ENCODE data around the gene PF4V1. TPM values are rescaled to one million over a fixed set of nuclear protein-coding genes. Genes with fewer than 3 reads are reported as not detected.

PF4V1 gene
- total and polyA plus RNA-seq, 2 donors (not counting 1 experiment from before 2014, with no cell fraction given): not detected

- TF ChIP-seq, protein P1, sequence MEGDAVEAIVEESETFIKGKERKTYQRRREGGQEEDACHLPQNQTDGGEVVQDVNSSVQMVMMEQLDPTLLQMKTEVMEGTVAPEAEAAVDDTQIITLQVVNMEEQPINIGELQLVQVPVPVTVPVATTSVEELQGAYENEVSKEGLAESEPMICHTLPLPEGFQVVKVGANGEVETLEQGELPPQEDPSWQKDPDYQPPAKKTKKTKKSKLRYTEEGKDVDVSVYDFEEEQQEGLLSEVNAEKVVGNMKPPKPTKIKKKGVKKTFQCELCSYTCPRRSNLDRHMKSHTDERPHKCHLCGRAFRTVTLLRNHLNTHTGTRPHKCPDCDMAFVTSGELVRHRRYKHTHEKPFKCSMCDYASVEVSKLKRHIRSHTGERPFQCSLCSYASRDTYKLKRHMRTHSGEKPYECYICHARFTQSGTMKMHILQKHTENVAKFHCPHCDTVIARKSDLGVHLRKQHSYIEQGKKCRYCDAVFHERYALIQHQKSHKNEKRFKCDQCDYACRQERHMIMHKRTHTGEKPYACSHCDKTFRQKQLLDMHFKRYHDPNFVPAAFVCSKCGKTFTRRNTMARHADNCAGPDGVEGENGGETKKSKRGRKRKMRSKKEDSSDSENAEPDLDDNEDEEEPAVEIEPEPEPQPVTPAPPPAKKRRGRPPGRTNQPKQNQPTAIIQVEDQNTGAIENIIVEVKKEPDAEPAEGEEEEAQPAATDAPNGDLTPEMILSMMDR (IDR thresholded peaks at IDR 0.05): no peak
- no peak for TF ChIP-seq EZH2 (IDR thresholded peaks at IDR 0.05; ENCODE audit: borderline replicate concordance, insufficient read depth, low read depth, low read length, poor library complexity, severe bottlenecking)
- peak within 1 kb of the TSS in 1 of 5 experiments; percentile 66 for H3K4me3 ChIP-seq (ENCODE audit: control extremely low read depth in 1 of 5, extremely low read depth in 1 of 5, insufficient read depth in 1 of 5, low read depth in 2 of 5, low read length in 4 of 5)
- no peaks in the 10 kb centered on the region for H4K20me1 ChIP-seq (ENCODE audit: control insufficient read depth, insufficient read depth, low read length, poor library complexity, severe bottlenecking)
- no peak within 1 kb of the TSS for H2AFZ ChIP-seq (ENCODE audit: insufficient read depth, low read depth, low read length, poor library complexity, severe bottlenecking)
- H3K4me3 Mint-ChIP-seq: no peak within 1 kb of the TSS
- H3K27me3 Mint-ChIP-seq: peaks cover 23% of the 10 kb centered on the region
- H3K9me3 ChIP-seq (ENCODE audit: control extremely low read depth in 1 of 3, control insufficient read depth in 2 of 3, insufficient read depth in 1 of 3, low read length in 2 of 3): no peaks in the 10 kb centered on the region
- POLR2A ChIA-PET: no interaction called here
- no peak within 1 kb of the TSS for H3K27ac Mint-ChIP-seq
- H3K9ac ChIP-seq (ENCODE audit: low read length): no peak within 1 kb of the TSS
- no peak within 1 kb of the TSS for H3K27ac ChIP-seq (ENCODE audit: low read length in 2 of 2)
- WGBS (ENCODE audit: insufficient coverage): 10% methylated on average over 60 of the region's 61 CpGs
- H3K9me3 Mint-ChIP-seq (ENCODE audit: insufficient read depth): no peaks in the 10 kb centered on the region
- intact Hi-C loops (cut with micrococcal nuclease): no loop called here
- peaks cover 0 to 15% (median 7%) of the 10 kb centered on the region in 4 experiments for H3K27me3 ChIP-seq (replicated peaks in 1 of 4; ENCODE audit: control extremely low read depth in 1 of 4, control insufficient read depth in 3 of 4, insufficient read depth in 4 of 4, low read length in 3 of 4)
- H3K4me2 ChIP-seq (replicated peaks; ENCODE audit: low read depth, low read length, poor library complexity, severe bottlenecking): peak within 1 kb of the TSS; percentile 11
- H3K4me1 ChIP-seq (ENCODE audit: control insufficient read depth in 2 of 2, insufficient read depth in 2 of 2, low read length in 2 of 2): peaks cover 0 to 5% of the 10 kb centered on the region in 2 donors
- DNase-seq: no peak
- ATAC-seq (ENCODE audit: low read depth): no peak
- H3K36me3 ChIP-seq (replicated peaks in 1 of 2; ENCODE audit: control extremely low read depth in 1 of 2, control insufficient read depth in 1 of 2, extremely low read depth in 1 of 2, insufficient read depth in 2 of 2, low read length in 1 of 2): no peaks in the 10 kb centered on the region
- CTCF ChIA-PET: no interaction called here
- no peaks in the 10 kb centered on the region for H3K79me2 ChIP-seq (ENCODE audit: control insufficient read depth, insufficient read depth, low read length)
- peaks cover 3% of the 10 kb centered on the region for H3K4me1 Mint-ChIP-seq
Observed at GRCh38 chr4:73869130-73870055, 16.3 kb downstream of the PF4V1 start, which contains the start of gene CXCL1. TSS of gene CXCL1 (plus strand) at chr4:73869393. CDS start at chr4:73869471, 78 bp downstream.

DNA sequence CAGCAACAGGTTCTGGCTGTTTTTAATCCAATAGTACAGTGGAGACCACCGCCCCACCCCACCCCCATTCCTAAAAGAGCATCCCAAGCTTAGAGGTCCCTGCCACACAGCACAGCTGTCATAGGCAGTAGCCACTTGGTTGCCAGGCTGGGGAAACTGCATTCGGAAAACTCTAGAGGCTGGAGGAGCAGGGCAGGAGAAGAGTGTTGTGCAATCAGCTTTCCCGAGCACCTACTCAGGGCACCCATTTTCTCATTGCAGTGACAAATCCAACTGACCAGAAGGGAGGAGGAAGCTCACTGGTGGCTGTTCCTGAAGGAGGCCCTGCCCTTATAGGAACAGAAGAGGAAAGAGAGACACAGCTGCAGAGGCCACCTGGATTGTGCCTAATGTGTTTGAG, 17.2 kb downstream of the PF4V1 start:
- Mint-ChIP-seq H3K27ac (no peak overlapping the region), H3K4me3 (no peak overlapping the region), H3K27me3 (peaks cover 23% of the 10 kb centered on the region), H3K9me3 (ENCODE audit: insufficient read depth) (no peaks in the 10 kb centered on the region), H3K4me1 (peaks cover 3% of the 10 kb centered on the region)
- Histone ChIP-seq H3K36me3 (replicated peaks in 1 of 2; ENCODE audit: control extremely low read depth in 1 of 2, control insufficient read depth in 1 of 2, extremely low read depth in 1 of 2, insufficient read depth in 2 of 2, low read length in 1 of 2) (no peaks in the 10 kb centered on the region), H3K27me3 (replicated peaks in 1 of 4; ENCODE audit: control extremely low read depth in 1 of 4, control insufficient read depth in 3 of 4, insufficient read depth in 4 of 4, low read length in 3 of 4) (peaks cover 0 to 15% (median 6%) of the 10 kb centered on the region in 4 experiments), H3K9ac (ENCODE audit: low read length) (no peak overlapping the region), H3K27ac (ENCODE audit: low read length in 2 of 2) (no peak overlapping the region), H3K4me3 (ENCODE audit: control extremely low read depth in 1 of 5, extremely low read depth in 1 of 5, insufficient read depth in 1 of 5, low read depth in 2 of 5, low read length in 4 of 5) (peak overlapping the region in 1 of 5 experiments; percentile 66), H3K9me3 (ENCODE audit: control extremely low read depth in 1 of 3, control insufficient read depth in 2 of 3, insufficient read depth in 1 of 3, low read length in 2 of 3) (no peaks in the 10 kb centered on the region), H2AFZ (ENCODE audit: insufficient read depth, low read depth, low read length, poor library complexity, severe bottlenecking) (no peak overlapping the region), H3K4me1 (ENCODE audit: control insufficient read depth in 2 of 2, insufficient read depth in 2 of 2, low read length in 2 of 2) (peaks cover 0 to 5% of the 10 kb centered on the region in 2 donors), H3K79me2 (ENCODE audit: control insufficient read depth, insufficient read depth, low read length) (no peaks in the 10 kb centered on the region), H4K20me1 (ENCODE audit: control insufficient read depth, insufficient read depth, low read length, poor library complexity, severe bottlenecking) (no peaks in the 10 kb centered on the region), H3K4me2 (replicated peaks; ENCODE audit: low read depth, low read length, poor library complexity, severe bottlenecking) (no peak overlapping the region)
- CTCF ChIA-PET: no interaction called here
- ATAC-seq (ENCODE audit: low read depth) (no peak), DNase-seq (no peak)
- intact Hi-C loops (cut with micrococcal nuclease): no loop called here
- POLR2A ChIA-PET: no interaction called here
- no peak for TF ChIP-seq EZH2 (IDR thresholded peaks at IDR 0.05; ENCODE audit: borderline replicate concordance, insufficient read depth, low read depth, low read length, poor library complexity, severe bottlenecking)
- TF ChIP-seq, protein P1 (IDR thresholded peaks at IDR 0.05): no peak
- whole genome bisulfite sequencing (ENCODE audit: insufficient coverage): 100% methylated on average over 1 of the region's 3 CpGs

Measured in B cell (primary cell).